Measurements from ENCODE around the gene CD7.

Gene CD7

GRCh38 chr17:82314727-82315605, 2.4 kb downstream of the CD7 start:
- H3K27me3 ChIP-seq (ENCODE audit: control insufficient read depth, insufficient read depth, low read length) = no peaks in the 10 kb centered on the region
- no peak overlapping the region for H3K9ac ChIP-seq (ENCODE audit: low read depth, low read length)
- no peak overlapping the region for H3K4me3 ChIP-seq (ENCODE audit: low read depth, low read length)
- H3K4me1 ChIP-seq (ENCODE audit: control insufficient read depth, insufficient read depth, low read length) = no peaks in the 10 kb centered on the region
- no peaks in the 10 kb centered on the region for H3K36me3 ChIP-seq (ENCODE audit: control insufficient read depth, insufficient read depth, low read length)
- no peaks in the 10 kb centered on the region for H3K9me3 ChIP-seq (ENCODE audit: control insufficient read depth, insufficient read depth, low read length)

GRCh38 chr17:82314012-82314726, 3.2 kb downstream of the CD7 start:
- Histone ChIP-seq H3K36me3 (ENCODE audit: control insufficient read depth, insufficient read depth, low read length) (no peaks in the 10 kb centered on the region), H3K9ac (ENCODE audit: low read depth, low read length) (no peak overlapping the region), H3K27me3 (ENCODE audit: control insufficient read depth, insufficient read depth, low read length) (no peaks in the 10 kb centered on the region), H3K4me3 (ENCODE audit: low read depth, low read length) (no peak overlapping the region), H3K9me3 (ENCODE audit: control insufficient read depth, insufficient read depth, low read length) (no peaks in the 10 kb centered on the region), H3K4me1 (ENCODE audit: control insufficient read depth, insufficient read depth, low read length) (no peaks in the 10 kb centered on the region)

GRCh38 chr17:82313195-82314011, 4.0 kb downstream of the CD7 start:
- Histone ChIP-seq H3K36me3 (ENCODE audit: control insufficient read depth, insufficient read depth, low read length) (no peaks in the 10 kb centered on the region), H3K9ac (ENCODE audit: low read depth, low read length) (no peak overlapping the region), H3K4me3 (ENCODE audit: low read depth, low read length) (no peak overlapping the region), H3K4me1 (ENCODE audit: control insufficient read depth, insufficient read depth, low read length) (no peaks in the 10 kb centered on the region), H3K27me3 (ENCODE audit: control insufficient read depth, insufficient read depth, low read length) (no peaks in the 10 kb centered on the region), H3K9me3 (ENCODE audit: control insufficient read depth, insufficient read depth, low read length) (no peaks in the 10 kb centered on the region)

GRCh38 chr17:82311971-82312370, 5.4 kb downstream of the CD7 start:
- H3K9me3 ChIP-seq (ENCODE audit: control insufficient read depth, insufficient read depth, low read length) = no peaks in the 10 kb centered on the region
- no peaks in the 10 kb centered on the region for H3K36me3 ChIP-seq (ENCODE audit: control insufficient read depth, insufficient read depth, low read length)
- no peaks in the 10 kb centered on the region for H3K27me3 ChIP-seq (ENCODE audit: control insufficient read depth, insufficient read depth, low read length)
- H3K4me1 ChIP-seq (ENCODE audit: control insufficient read depth, insufficient read depth, low read length) = no peaks in the 10 kb centered on the region
- H3K9ac ChIP-seq (ENCODE audit: low read depth, low read length) = no peak overlapping the region
- H3K4me3 ChIP-seq (ENCODE audit: low read depth, low read length) = no peak overlapping the region

GRCh38 chr17:82310877-82311276, 6.5 kb downstream of the CD7 start:
- Histone ChIP-seq H3K9me3 (ENCODE audit: control insufficient read depth, insufficient read depth, low read length) (no peaks in the 10 kb centered on the region), H3K9ac (ENCODE audit: low read depth, low read length) (no peak overlapping the region), H3K4me3 (ENCODE audit: low read depth, low read length) (no peak overlapping the region), H3K27me3 (ENCODE audit: control insufficient read depth, insufficient read depth, low read length) (no peaks in the 10 kb centered on the region), H3K36me3 (ENCODE audit: control insufficient read depth, insufficient read depth, low read length) (no peaks in the 10 kb centered on the region), H3K4me1 (ENCODE audit: control insufficient read depth, insufficient read depth, low read length) (no peaks in the 10 kb centered on the region)

GRCh38 chr17:82309656-82310570, 7.5 kb downstream of the CD7 start:
- Histone ChIP-seq H3K4me3 (ENCODE audit: low read depth, low read length) (no peak overlapping the region), H3K4me1 (ENCODE audit: control insufficient read depth, insufficient read depth, low read length) (no peaks in the 10 kb centered on the region), H3K9me3 (ENCODE audit: control insufficient read depth, insufficient read depth, low read length) (no peaks in the 10 kb centered on the region), H3K36me3 (ENCODE audit: control insufficient read depth, insufficient read depth, low read length) (no peaks in the 10 kb centered on the region), H3K27me3 (ENCODE audit: control insufficient read depth, insufficient read depth, low read length) (no peaks in the 10 kb centered on the region), H3K9ac (ENCODE audit: low read depth, low read length) (no peak overlapping the region)

- no peaks in the 10 kb centered on the region for H3K4me1 ChIP-seq (ENCODE audit: control insufficient read depth, insufficient read depth, low read length)
- H3K4me3 ChIP-seq (ENCODE audit: low read depth, low read length) = no peak overlapping the region
- H3K27me3 ChIP-seq (ENCODE audit: control insufficient read depth, insufficient read depth, low read length) = no peaks in the 10 kb centered on the region
- no peaks in the 10 kb centered on the region for H3K9me3 ChIP-seq (ENCODE audit: control insufficient read depth, insufficient read depth, low read length)
- H3K9ac ChIP-seq (ENCODE audit: low read depth, low read length) = no peak overlapping the region
- no peaks in the 10 kb centered on the region for H3K36me3 ChIP-seq (ENCODE audit: control insufficient read depth, insufficient read depth, low read length)
These were observed 11.6 kb downstream of the CD7 start for GRCh38 chr17:82305727-82306300.

GRCh38 chr17:82304826-82305726, 12.3 kb downstream of the CD7 start:
- Histone ChIP-seq H3K4me1 (ENCODE audit: control insufficient read depth, insufficient read depth, low read length) (no peaks in the 10 kb centered on the region), H3K9ac (ENCODE audit: low read depth, low read length) (no peak overlapping the region), H3K4me3 (ENCODE audit: low read depth, low read length) (no peak overlapping the region), H3K27me3 (ENCODE audit: control insufficient read depth, insufficient read depth, low read length) (no peaks in the 10 kb centered on the region), H3K36me3 (ENCODE audit: control insufficient read depth, insufficient read depth, low read length) (no peaks in the 10 kb centered on the region), H3K9me3 (ENCODE audit: control insufficient read depth, insufficient read depth, low read length) (no peaks in the 10 kb centered on the region)

GRCh38 chr17:82303944-82304808, 13.2 kb downstream of the CD7 start:
- H3K4me3 ChIP-seq (ENCODE audit: low read depth, low read length) = no peak overlapping the region
- H3K36me3 ChIP-seq (ENCODE audit: control insufficient read depth, insufficient read depth, low read length) = no peaks in the 10 kb centered on the region
- no peak overlapping the region for H3K9ac ChIP-seq (ENCODE audit: low read depth, low read length)
- no peaks in the 10 kb centered on the region for H3K27me3 ChIP-seq (ENCODE audit: control insufficient read depth, insufficient read depth, low read length)
- no peaks in the 10 kb centered on the region for H3K9me3 ChIP-seq (ENCODE audit: control insufficient read depth, insufficient read depth, low read length)
- H3K4me1 ChIP-seq (ENCODE audit: control insufficient read depth, insufficient read depth, low read length) = no peaks in the 10 kb centered on the region
